Neural crest cell (in vitro differentiated cells): ENCODE data around the gene PM20D1. TPM values are rescaled to one million over a fixed set of nuclear protein-coding genes. Genes with fewer than 3 reads are reported as not detected.

Experiments used
- DNase-seq: peaks from one replicate; pipeline ENCODE4 v3.0.0; 2021; ENCODE audit warnings: low read depth, mixed read lengths, low spot score
- H3K27ac Mint-ChIP-seq: one replicate; pipeline ENCODE4 v1.8.0; 2021; ENCODE audit warnings: mild to moderate bottlenecking, mixed read lengths; ENCODE audit not compliant: unreplicated experiment
- H3K27me3 Mint-ChIP-seq: 2 replicates; pipeline ENCODE4 v1.8.0; 2021; ENCODE audit warnings: low read depth, mild to moderate bottlenecking, mixed read lengths
- H3K36me3 Mint-ChIP-seq: 2 replicates; pipeline ENCODE4 v1.8.0; 2021; ENCODE audit warnings: low read depth, mild to moderate bottlenecking, mixed read lengths
- H3K4me1 Mint-ChIP-seq: 2 replicates; pipeline ENCODE4 v1.8.0; 2021; ENCODE audit warnings: mixed read lengths
- H3K4me3 Mint-ChIP-seq: one replicate; pipeline ENCODE4 v1.8.0; 2021; ENCODE audit warnings: mild to moderate bottlenecking, mixed read lengths
- H3K9me3 Mint-ChIP-seq: 2 replicates; pipeline ENCODE4 v1.8.0; 2021; ENCODE audit warnings: mixed read lengths
- CTCF ChIP-seq: fragments of 200-600 bp; sonication (generic); conservative IDR thresholded peaks from 2 replicates; pipeline ENCODE4 v1.5.0; 2021; ENCODE audit warnings: antibody characterized with exemption, mild to moderate bottlenecking
- total RNA-seq: library from RNA; stranded (reverse); gene quantifications from 2 replicates; pipeline ENCODE4 v1.2.1, GENCODE V29; 2021

The PM20D1 gene
- total RNA-seq, 1 donor from 2014 or later, result not detected

DNA sequence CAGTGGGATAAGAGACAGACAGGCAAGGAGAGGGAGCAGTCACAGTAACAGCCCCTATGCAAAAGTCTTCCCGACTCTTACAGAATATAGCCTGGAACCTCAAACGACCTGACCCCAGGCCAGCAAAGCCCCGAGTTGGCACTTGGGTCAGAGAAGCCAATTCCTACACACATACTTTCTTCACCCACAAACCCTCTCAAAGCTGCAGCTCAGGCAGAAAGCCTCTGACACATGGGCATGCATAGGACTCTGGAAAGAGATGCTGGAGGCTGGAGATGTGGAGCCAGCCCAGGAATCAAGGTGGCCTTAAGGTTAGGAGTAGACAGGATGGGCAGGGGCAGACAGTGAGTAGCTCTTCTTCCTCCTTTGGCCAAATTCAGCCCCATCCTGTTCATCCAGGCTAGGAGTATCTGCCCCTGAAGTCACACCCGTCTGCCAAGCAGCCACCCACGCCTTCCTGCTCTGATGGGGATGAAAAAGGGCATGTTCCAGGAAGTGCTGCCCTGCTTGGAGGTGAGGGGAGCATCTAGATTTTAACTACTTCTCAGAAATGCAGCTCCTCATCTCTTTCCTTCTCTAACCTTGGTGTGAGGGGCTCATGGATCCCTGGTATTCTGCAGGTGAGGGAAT lies 44.7 kb downstream of the PM20D1 start:
- no peak overlapping the region for H3K4me3 Mint-ChIP-seq
- H3K27me3 Mint-ChIP-seq, result no peaks in the 10 kb centered on the region
- H3K9me3 Mint-ChIP-seq, result no peaks in the 10 kb centered on the region
- H3K27ac Mint-ChIP-seq, result no peak overlapping the region
- H3K4me1 Mint-ChIP-seq, result peaks cover 13% of the 10 kb centered on the region
- DNase-seq, result no peak
- peaks cover 8% of the 10 kb centered on the region for H3K36me3 Mint-ChIP-seq
- no peak for TF ChIP-seq CTCF

DNA sequence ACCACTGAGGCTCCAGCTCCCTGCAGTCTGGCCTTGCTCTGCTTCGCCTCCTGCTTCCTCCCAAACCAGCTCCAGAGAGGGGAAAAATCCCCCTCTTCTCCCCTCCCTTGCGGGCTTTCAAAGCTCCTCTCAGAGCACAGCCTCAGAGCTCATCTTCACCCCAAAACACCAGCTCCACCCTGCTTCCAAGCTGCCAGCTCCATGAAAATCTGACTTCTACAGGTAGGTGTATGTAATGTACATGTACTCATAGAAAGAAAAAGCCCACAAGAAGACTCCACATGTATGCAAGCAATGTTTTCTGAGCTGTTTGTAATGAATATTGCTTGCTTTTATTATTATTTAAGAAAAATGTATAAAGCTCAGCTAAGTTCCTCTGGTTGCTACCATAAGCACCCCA lies 45.3 kb downstream of the PM20D1 start:
- H3K36me3 Mint-ChIP-seq, result peaks cover 8% of the 10 kb centered on the region
- DNase-seq, result no peak
- TF ChIP-seq CTCF, result no peak
- no peaks in the 10 kb centered on the region for H3K27me3 Mint-ChIP-seq
- H3K27ac Mint-ChIP-seq, result no peak overlapping the region
- H3K4me3 Mint-ChIP-seq, result no peak overlapping the region
- H3K9me3 Mint-ChIP-seq, result no peaks in the 10 kb centered on the region
- H3K4me1 Mint-ChIP-seq, result peaks cover 13% of the 10 kb centered on the region

- Mint-ChIP-seq H3K4me3 (no peak overlapping the region), H3K4me1 (peaks cover 8% of the 10 kb centered on the region), H3K9me3 (no peaks in the 10 kb centered on the region), H3K27me3 (no peaks in the 10 kb centered on the region), H3K36me3 (peaks cover 6% of the 10 kb centered on the region), H3K27ac (no peak overlapping the region)
- TF ChIP-seq CTCF, result no peak
- DNase-seq, result no peak
Observed at GRCh38 chr1:205803986-205804385, 45.9 kb downstream of the PM20D1 start.

GRCh38 chr1:205802060-205802459 lies 47.9 kb downstream of the PM20D1 start:
- no peak for TF ChIP-seq CTCF
- no peaks in the 10 kb centered on the region for H3K9me3 Mint-ChIP-seq
- H3K36me3 Mint-ChIP-seq, result peaks cover 9% of the 10 kb centered on the region
- H3K4me3 Mint-ChIP-seq, result no peak overlapping the region
- no peak overlapping the region for H3K27ac Mint-ChIP-seq
- no peaks in the 10 kb centered on the region for H3K27me3 Mint-ChIP-seq
- H3K4me1 Mint-ChIP-seq, result peaks cover 4% of the 10 kb centered on the region
- no peak for DNase-seq

DNA sequence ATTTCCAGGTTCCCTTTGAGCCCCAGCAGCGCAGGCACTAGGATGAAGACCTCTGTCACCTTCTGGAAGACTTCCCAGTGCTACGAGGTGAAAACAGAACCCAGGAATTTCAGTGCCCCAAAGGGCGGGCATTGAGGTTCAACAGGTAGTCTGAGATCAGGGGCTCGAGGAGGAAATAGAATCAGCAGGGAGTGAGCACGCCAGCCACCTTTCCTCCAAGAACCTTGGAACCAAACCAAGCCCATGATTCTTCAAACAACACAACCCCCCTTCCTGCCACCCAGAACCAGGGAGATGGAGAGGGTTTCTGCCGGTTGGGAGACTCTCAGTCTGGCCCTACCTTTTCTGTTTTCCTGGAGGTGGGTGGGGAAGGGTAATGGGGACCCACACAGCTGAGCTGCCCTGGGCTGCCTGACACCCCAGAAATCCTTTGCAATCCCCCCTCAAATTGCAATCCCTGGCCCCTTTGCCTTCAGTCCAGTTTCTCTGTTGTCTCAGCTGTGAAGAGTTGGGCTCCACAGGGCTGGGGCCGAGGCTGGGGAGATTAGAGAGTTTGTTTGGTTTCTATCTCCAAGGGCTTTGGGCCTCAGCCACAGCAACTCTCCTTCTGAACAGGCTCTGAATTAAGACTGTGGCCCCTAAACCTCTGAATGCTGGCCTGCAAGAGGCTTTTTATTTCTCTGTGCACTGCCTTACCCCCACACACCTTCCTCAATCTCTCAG lies 48.8 kb downstream of the PM20D1 start:
- peaks cover 12% of the 10 kb centered on the region for H3K36me3 Mint-ChIP-seq
- peak overlapping the region; percentile 95 for H3K27ac Mint-ChIP-seq
- no peak for DNase-seq
- no peaks in the 10 kb centered on the region for H3K9me3 Mint-ChIP-seq
- no peaks in the 10 kb centered on the region for H3K27me3 Mint-ChIP-seq
- no peak overlapping the region for H3K4me3 Mint-ChIP-seq
- TF ChIP-seq CTCF, result no peak
- peaks cover 4% of the 10 kb centered on the region for H3K4me1 Mint-ChIP-seq
